Suppressor macrophage treated with lipopolysaccharide for 1 hour (primary cell): Measurements from ENCODE around the gene NDUFS7.

Source experiments
- DNase-seq, 3 donors: peaks; one replicate each; pipeline ENCODE4 v3.0.0-alpha.2; 2020 to 2022

Gene NDUFS7

DNA sequence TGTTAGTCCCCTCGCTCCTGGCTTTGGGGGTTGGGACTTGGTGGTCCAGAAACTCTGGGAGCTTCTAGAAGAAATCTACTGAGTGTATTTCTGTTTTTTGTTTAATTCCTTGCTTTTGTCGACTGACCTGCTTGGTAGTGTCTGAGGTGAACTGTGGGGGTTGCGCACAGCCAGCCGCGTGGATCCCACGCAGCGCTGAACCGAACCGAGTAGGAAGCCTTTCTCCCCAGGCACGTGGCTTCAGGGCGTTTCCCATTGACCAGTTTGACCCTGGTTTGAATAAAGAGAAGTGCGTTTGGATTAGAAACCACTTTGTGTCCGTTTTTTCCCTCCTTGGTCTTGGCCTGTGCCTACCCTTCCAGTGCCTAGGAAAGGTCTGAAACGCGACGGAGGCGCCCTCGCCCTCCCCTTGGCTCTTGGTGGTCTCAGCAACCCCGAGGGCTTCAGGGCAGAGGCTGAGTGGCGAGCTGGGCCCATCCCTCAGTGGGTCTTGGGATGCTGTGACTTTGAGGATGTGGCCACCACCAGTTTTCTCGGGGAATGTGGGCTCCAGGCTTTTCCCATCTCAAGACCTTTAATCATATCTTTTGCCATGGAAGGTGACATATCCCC is 51.8 kb downstream of the NDUFS7 start:
- DNase-seq, result no peak

DNA sequence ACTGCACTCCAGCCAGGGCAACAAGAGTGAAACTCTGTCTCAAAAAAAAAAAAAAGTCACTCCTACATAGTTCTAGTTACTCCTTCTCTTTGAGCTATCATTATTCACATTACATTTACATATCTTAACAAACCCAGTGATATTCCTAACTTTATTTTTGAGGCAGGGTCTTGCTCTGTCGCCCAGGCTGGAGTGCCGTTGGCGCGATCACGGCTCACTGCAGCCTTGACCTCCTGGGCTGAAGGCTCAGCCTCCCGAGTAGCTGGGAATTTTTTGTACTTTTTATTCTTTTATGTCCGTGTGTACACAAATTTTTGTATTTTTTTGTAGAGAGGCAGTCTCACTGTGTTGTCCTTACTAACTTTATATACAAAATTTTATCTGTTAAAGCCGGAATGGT is 53.9 kb downstream of the NDUFS7 start:
- DNase-seq, result no peak

DNA sequence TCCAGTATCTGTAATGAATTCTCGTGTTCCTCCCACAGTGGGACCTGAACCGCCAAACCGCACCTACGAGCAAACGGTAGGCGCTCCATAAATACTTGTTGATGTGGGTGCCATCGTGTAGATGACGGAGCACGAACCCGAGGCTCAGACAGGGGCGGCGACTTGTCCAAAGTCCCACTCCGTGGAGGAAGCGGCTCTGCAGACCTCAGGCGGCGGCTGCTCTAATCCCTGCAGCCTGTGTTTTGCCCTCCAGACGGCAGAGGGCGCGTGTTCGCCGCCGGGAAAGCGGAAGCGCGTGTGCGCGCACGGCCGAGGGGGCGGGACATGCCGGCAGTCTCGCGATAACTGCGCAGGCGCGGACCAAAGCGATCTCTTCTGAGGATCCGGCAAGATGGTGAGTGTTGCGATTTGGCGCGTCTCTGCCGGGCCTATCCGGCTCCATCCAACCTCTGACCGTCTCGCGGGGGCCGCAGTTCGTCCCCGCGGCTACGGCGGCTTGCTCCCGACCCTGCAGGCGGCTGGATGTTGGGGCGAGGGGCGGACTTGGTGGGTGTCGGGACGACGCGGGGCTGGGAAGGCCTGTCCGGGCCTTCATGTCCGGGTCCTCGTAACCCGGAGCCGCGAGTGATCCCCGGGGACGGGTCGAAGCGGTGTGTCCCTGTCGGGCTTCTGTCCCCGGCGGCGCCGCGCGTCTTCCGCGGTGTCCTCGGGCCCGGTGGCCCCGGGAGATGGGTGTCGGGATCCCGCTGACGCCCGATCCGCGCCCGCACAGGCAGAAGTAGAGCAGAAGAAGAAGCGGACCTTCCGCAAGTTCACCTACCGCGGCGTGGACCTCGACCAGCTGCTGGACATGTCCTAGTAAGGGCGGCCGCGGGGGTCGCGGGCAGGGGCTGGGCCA is 54.6 kb downstream of the NDUFS7 start, which contains the start of gene RPS15:
Gene RPS15, plus strand, starts transcription at position 362 of the 898 bp plus-strand sequence. Its CDS starts 30 bp downstream, at position 392.
- peak; percentile 97 to 99 (median 98) for DNase-seq

DNA sequence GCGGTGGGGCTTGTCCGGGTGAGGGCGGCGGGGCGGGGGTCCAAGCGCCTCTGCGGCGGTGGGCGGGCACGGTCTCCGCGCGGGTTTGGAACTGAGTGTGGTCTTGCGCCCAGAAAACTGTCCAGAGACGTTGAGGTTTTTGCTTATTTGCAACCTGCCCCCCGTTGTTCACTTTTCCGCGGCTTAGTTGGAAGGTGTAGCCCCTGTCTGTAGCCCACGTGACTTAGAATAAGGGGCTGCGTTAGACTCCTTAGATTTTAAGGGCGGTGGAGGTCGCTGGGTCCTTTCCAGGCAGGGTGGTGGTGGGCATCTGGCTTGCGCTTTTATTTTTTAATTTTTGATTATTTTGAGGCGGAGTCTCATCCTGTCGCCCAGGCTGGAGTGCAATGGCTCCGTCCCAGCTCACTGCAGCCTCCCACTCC is 55.2 kb downstream of the NDUFS7 start:
- DNase-seq, result no peak

DNA sequence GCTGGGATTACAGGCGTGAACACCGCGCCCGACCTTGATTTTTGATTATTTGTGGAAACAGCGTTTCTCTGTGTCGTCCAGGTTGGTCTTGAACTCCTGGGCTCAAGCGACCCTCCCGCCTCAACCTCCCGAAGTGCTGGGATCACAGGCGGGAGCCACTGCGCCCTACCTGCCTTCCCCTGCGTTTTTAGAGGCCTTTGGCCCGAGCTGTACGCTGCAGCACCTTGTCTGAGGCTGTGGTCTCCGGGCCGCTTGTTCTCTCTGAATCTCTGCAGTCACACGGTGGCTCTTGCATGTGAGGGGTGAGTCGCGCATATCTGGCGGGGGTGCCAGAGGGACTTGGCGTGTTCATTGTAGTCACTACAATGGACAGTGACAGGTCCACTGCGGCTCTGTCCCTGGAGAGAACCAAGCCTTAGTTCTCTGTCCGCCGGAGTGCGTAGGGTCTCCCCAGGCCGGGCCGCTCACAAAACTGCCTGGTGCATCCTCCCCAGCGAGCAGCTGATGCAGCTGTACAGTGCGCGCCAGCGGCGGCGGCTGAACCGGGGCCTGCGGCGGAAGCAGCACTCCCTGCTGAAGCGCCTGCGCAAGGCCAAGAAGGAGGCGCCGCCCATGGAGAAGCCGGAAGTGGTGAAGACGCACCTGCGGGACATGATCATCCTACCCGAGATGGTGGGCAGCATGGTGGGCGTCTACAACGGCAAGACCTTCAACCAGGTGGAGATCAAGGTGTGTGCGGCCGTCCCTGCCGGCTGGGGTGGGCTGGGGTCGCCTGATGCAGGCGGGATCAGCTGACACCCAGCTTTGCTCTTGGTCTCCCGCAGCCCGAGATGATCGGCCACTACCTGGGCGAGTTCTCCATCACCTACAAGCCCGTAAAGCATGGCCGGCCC is 56.1 kb downstream of the NDUFS7 start:
- peak in 2 of 3 donors; percentile 26 to 38 for DNase-seq

DNA sequence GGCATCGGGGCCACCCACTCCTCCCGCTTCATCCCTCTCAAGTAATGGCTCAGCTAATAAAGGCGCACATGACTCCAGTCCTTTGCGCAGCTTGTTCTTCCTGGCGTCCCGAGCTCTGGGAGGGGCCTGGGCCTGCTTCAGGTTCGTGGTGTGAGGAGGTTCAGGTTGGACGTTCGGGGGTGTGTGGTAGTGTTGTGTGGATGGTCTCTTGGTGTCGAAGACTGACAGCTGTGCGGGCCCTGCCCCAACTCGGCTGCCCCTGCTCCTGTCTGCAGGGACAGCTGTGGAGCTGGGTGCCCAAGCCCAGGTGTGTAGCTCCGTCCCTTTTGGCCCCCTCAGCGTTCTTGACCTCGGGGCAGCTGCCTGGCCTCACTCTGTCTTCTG is 56.7 kb downstream of the NDUFS7 start:
- DNase-seq, result no peak

DNA sequence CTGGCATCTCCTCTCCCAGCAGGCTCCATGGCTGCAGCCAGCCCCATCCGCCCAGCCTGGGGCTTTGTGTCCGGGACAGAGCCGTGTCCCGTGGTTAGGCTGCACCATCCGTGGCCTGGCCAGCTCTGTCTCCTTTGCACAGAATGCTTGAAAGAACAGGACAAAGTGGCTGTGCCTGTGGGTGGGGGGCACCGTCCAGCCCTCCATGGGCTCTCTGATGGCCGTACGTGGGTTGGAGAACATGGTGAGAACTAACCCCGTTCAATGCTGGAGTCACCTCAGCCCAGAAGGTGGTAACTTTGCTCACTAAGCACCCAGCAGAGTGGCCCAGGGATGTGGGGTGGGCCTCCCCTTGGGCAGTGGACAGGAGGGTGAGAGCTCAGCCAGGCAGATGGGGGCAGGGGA is 57.3 kb downstream of the NDUFS7 start:
- DNase-seq, result no peak

DNA sequence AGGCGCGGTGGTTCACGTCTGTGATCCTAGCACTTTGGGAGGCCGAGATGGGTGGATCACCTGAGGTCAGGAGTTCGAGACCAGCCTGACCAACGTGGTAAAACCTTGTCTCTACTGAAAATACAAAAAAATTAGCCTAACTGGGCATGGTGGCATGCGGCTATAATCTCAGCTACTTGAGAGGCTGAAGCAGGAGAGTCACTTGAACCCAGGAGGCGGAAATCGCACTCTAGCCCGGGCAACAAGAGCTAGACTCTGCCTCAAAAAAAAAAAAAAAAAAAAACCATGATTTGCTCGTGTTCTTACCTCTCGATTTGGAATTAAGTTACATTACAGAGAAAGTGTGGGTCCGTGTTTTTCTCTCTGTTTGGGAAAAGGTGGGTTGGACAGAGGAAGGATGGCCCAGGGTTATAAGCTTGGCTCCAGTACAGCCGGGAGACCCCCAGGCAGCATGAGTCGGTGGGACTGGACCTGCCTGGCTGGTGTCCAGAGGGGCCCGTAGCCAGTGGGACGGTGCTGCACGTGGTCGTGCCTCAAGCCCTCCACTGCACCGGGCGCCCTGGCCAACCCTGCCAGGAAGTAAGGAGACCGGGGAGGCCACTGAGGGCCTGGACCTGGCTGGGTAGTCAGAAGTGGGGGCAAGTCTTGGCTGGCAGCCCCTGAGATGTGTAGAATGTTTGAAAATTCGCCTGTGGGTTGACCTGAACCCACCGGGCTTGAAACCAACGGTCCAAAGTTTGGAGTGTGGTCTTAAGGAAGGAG is 58.2 kb downstream of the NDUFS7 start:
- no peak for DNase-seq
